GM21390 (cell line): Measurements from ENCODE around the gene GALR2.
"Not testable (repeated sequence)": the region's sequence is repeated elsewhere in the genome, so short reads cannot be mapped to it uniquely, and the experiment has no call there.

Source experiments
- ATAC-seq: cut with Tn5 transposase; IDR thresholded peaks from one replicate; pipeline ENCODE4 v1.9.1; 2021; ENCODE audit not compliant: unreplicated experiment

The GALR2 gene

GRCh38 chr17:76074390-76075363 lies at the start of gene GALR2:
GALR2 (plus strand) TSS chr17:76074781; CDS start chr17:76074884, 103 bp downstream.
- no peak for ATAC-seq

GRCh38 chr17:76025294-76025693 lies 49.3 kb upstream of the GALR2 start:
- no peak for ATAC-seq

- ATAC-seq: no peak
These were observed 47.8 kb upstream of the GALR2 start for GRCh38 chr17:76026714-76027158.

- no peak for ATAC-seq
These were observed 47.3 kb upstream of the GALR2 start, which contains the start of gene EVPL for GRCh38 chr17:76027159-76027839. EVPL (minus strand) TSS chr17:76027306; CDS start chr17:76027198, 108 bp downstream.

GRCh38 chr17:76032073-76032779 lies 42.4 kb upstream of the GALR2 start:
- ATAC-seq: no peak

GRCh38 chr17:76032780-76033108 lies 41.8 kb upstream of the GALR2 start:
- no peak for ATAC-seq

GRCh38 chr17:76033139-76033538 lies 41.4 kb upstream of the GALR2 start:
- ATAC-seq: no peak

GRCh38 chr17:76034428-76035350 lies 39.9 kb upstream of the GALR2 start:
- ATAC-seq: no peak

GRCh38 chr17:76036497-76037261 lies 37.9 kb upstream of the GALR2 start:
- ATAC-seq: no peak

- no peak for ATAC-seq
These were observed 36.5 kb upstream of the GALR2 start for GRCh38 chr17:76038050-76038449.

- ATAC-seq: no peak
These were observed 35.5 kb upstream of the GALR2 start for GRCh38 chr17:76039121-76039520.

- ATAC-seq: no peak
These were observed 34.2 kb upstream of the GALR2 start for GRCh38 chr17:76040376-76040775.

GRCh38 chr17:76042868-76043267 lies 31.7 kb upstream of the GALR2 start:
- ATAC-seq: not testable (repeated sequence)

GRCh38 chr17:76044475-76045007 lies 30.0 kb upstream of the GALR2 start:
- not testable (repeated sequence) for ATAC-seq

- ATAC-seq: no peak
These were observed 28.5 kb upstream of the GALR2 start for GRCh38 chr17:76046064-76046463.

- no peak for ATAC-seq
These were observed 26.5 kb upstream of the GALR2 start for GRCh38 chr17:76048025-76048605.

GRCh38 chr17:76048711-76049110 lies 25.9 kb upstream of the GALR2 start:
- ATAC-seq: no peak

- no peak for ATAC-seq
These were observed 25.3 kb upstream of the GALR2 start for GRCh38 chr17:76049239-76049638.
